Right hindlimb (tissue), 1 donor: ENCODE results near the gene ZFYVE19.

ENCODE experiments used
- DNase-seq: peaks from one replicate; pipeline ENCODE4 v3.0.0-alpha.2; 2018

Gene ZFYVE19, protein sequence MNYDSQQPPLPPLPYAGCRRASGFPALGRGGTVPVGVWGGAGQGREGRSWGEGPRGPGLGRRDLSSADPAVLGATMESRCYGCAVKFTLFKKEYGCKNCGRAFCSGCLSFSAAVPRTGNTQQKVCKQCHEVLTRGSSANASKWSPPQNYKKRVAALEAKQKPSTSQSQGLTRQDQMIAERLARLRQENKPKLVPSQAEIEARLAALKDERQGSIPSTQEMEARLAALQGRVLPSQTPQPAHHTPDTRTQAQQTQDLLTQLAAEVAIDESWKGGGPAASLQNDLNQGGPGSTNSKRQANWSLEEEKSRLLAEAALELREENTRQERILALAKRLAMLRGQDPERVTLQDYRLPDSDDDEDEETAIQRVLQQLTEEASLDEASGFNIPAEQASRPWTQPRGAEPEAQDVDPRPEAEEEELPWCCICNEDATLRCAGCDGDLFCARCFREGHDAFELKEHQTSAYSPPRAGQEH

GRCh38 chr15:40807028-40807887 lies at the start of gene ZFYVE19, which contains the start of gene DNAJC17:
Gene ZFYVE19 (plus strand): TSS chr15:40807089. CDS start chr15:40807590, 501 bp downstream.
Gene DNAJC17 (minus strand): TSS chr15:40807473. CDS start chr15:40807446, 27 bp downstream.
- DNase-seq: peak; percentile 99

DNA sequence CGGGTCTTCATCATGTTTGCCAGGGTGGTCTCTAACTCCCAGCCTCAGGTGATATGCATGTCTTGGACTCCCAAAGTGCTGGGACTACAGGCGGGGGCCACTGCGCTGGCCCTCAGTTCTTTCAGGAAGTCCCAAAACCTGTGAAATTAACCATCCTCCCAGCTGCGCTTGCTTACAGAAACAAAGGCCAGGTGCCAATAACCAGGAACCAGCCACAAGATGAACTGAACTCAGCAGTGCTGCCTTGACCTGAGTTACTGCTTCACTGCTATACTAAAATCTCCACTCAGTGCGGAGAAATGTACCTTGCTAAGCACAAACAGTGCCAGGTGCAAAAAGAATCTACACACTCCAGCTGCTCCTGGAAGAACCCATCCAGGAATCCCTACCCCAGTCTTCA lies 46.9 kb upstream of the ZFYVE19 start:
- DNase-seq: no peak

GRCh38 chr15:40762919-40763800 lies 43.7 kb upstream of the ZFYVE19 start:
- peak; percentile 86 for DNase-seq

- peak; percentile 86 for DNase-seq
Measured at GRCh38 chr15:40763801-40764628, 42.9 kb upstream of the ZFYVE19 start, which contains the start of gene GCHFR. Gene GCHFR (plus strand): TSS chr15:40764068. CDS start chr15:40764181, 113 bp downstream.

DNA sequence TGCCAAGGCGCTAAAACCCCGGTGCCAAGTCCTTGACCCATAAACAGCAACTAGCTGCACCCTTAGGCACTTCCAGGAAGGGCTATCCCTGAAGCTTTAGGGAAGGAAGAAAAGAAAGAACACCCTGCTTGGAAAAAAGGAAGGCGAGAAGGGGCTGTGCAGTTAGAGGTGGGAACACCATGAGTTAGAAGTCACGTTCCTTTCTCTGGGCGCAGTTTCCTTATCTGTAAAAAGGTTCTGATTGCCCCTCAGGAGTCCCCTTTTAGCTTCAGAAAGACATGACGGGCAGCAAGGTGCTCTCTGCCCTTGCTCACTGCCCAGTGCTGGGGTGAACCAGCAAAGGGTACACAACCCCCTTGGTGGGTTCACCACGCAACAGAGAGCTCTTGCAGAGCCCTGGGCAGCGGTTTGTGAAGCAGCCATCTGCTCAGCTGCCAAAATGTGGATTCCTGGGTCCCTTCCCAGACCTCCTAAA lies 42.2 kb upstream of the ZFYVE19 start:
- no peak for DNase-seq

GRCh38 chr15:40766194-40766815 lies 40.6 kb upstream of the ZFYVE19 start:
- DNase-seq: no peak

GRCh38 chr15:40766906-40767837 lies 39.7 kb upstream of the ZFYVE19 start:
- DNase-seq: no peak

- DNase-seq: no peak
Measured at GRCh38 chr15:40767838-40768500, 38.9 kb upstream of the ZFYVE19 start.

- DNase-seq: no peak
Measured at GRCh38 chr15:40768521-40769273, 38.2 kb upstream of the ZFYVE19 start.

- DNase-seq: peak; percentile 65
Measured at GRCh38 chr15:40769274-40770146, 37.4 kb upstream of the ZFYVE19 start, which contains the start of gene C15orf62. Gene C15orf62 (plus strand): TSS chr15:40769980. CDS start chr15:40770496, 516 bp downstream.

GRCh38 chr15:40770147-40770721 lies 36.7 kb upstream of the ZFYVE19 start:
- DNase-seq: peak; percentile 43

DNA sequence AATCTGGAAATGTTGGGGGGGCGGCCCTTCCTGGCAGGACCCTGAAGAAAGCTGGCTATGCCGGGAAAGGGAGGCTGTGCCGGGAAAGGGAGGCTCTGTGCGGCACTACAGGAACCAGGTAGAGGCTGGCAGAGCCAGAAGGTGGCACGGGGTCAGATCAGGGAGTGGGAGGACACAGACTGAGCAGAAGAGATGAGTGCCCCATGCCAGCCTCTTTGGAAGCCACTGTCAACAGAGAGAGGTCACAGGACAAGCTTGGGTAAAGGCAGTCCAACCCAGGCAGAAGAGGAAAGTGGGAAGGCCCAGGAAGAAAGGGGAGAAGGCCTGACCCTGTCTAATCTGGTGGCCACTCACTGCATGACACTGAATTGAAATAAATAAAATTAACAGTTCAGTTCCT lies 35.6 kb upstream of the ZFYVE19 start:
- DNase-seq: no peak

DNA sequence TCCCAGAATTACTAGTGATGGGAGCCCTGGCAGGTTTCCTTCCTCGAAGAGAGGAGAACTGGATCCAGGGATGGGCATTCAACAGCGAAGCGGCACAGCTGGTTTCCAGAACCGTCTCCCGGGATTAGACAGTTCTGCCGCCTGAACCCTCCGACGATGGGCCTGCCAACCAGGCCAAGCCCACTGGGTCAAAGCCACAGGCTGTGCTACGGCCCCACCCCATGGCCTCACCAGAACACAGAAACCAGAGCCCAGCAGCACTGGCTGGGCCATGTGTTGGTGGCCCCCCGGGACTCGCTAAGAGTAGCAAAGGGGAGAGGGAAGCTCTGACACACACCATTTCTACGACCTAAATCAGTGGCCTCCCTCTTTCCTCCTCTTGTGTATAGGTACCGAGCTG lies 34.9 kb upstream of the ZFYVE19 start:
- no peak for DNase-seq

DNA sequence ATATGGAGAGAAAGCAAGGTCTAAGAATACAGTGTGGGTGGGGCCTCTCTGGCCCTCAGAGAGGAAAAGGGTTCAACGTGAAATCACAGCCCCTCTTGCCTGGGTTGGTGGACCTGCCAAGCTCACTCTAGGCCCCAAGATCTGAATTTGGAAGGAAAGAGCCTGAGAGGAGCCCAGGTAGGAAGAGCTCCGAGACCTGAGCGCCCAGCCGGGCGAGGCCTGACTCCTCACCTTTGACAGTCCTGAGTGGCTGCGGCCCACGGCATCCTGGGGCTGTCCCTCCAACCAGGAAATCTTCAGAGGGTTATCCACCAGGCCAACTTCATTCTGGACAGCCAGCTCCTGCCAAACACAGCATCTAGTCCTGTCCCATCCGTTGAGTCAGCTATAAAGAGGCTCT lies 33.4 kb upstream of the ZFYVE19 start:
- no peak for DNase-seq

DNA sequence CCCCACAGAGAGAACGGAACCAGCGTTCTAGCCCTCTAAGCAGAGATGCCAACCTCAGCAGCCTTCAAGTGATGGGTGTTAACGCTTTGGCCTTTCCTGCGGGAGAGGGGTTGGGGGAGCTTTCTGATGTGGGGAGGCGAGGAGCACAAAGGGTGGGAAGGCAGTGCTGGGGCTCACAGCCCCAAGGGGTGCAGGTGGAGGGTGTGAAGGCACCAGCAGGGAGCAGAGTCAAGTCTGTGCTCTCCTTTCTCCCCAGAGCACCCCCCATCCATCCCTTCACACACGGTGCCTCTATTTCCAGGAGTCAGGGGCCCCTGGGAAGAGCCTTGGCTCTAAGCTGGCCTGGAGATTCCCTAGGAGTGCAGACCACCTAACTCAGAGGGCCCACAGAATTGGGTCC lies 33.0 kb upstream of the ZFYVE19 start:
- DNase-seq: no peak

GRCh38 chr15:40775007-40775406 lies 31.9 kb upstream of the ZFYVE19 start:
- no peak for DNase-seq
